Measurements from ENCODE around the gene MTMR3. TPM values are rescaled to one million over a fixed set of nuclear protein-coding genes. Genes with fewer than 3 reads are reported as not detected.
A peak's percentile ranks its signal among the peaks of the same experiment; 100 is the strongest.

The MTMR3 gene
- polyA plus RNA-seq, 5 donors, result 35.2 to 47.1 (median 42.1) TPM

DNA sequence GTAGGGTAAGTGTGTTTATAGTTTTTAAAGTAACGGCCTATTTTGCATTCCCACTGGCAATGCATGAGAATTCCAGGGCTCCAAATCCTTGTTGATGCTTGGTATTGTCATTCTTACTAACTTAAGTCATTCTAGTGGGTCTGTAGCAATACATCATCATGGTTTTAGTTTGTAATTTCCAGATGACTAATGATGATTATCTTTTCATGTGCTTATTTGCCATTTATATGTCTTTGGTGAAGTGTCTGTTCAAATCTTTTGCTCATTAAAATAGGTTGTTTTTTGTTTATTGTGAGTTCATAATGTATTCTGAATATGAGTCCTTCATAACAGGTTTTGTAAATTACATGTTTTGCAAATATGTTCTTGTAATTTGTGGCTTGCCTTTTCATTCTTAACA is 31.2 kb downstream of the MTMR3 start:
- no peak for DNase-seq

- no peak for DNase-seq
Measured at GRCh38 chr22:29914991-29915533, 32.1 kb downstream of the MTMR3 start.

- DNase-seq, result no peak
Measured at GRCh38 chr22:29916007-29916544, 33.1 kb downstream of the MTMR3 start.

DNA sequence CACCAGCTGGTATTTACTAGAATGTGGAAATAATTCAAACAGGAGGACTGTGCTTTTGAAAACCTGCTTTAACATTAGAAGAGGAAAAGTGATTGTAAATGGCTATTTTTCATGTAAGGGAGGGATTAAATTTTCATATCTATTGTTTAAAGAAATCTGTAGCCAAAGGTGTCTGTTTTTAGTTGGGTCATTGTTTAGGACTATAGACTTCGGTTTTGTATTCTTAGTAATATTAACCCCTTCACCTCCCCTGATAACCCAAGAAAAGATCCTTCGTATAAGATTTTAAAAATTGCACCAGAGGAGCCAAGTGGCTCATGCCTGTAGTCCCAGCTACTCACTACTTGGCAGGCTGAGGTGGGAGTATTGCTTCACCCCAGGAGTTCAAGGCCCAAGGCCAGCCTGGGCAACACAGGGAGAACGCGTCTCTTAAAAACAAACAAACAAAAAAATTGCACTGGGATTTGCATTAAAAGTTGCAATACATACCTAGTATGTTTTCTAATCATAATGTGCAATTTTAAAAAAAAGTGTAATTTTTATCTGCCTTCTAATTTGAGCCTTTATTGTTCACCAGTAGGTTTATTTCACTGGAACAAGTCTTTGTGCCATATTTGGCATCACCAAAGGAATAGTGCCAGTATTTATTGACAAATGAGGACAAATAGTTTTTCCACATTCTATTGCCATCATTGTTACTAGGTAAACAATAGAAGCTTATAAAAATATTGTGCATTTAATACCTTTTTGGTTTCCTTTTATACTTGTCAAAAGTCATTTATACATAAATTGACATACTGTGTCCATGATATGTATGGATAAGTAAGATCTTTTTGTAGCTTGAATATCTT is 34.3 kb downstream of the MTMR3 start:
- no peak for DNase-seq

GRCh38 chr22:29925402-29925801 is 42.4 kb downstream of the MTMR3 start:
- DNase-seq, result no peak

DNA sequence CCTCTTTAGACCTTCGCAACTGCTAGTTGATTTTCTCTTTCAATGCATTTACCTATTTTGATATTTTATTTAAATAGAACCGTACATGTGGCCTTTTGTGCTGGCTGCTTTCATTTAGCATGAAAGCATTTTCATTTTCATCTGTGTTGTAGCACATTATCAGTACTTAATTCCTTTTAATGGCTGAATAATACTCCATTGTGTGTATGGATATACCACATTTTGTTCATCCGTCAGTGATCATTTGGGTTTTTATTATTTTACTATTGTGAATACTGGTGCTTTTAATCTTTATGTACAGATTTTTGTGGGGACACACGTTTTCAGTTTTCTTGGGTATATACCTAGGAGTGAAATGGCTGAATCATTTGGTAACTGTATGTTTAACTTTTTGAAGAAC is 43.1 kb downstream of the MTMR3 start:
- DNase-seq, result no peak

DNA sequence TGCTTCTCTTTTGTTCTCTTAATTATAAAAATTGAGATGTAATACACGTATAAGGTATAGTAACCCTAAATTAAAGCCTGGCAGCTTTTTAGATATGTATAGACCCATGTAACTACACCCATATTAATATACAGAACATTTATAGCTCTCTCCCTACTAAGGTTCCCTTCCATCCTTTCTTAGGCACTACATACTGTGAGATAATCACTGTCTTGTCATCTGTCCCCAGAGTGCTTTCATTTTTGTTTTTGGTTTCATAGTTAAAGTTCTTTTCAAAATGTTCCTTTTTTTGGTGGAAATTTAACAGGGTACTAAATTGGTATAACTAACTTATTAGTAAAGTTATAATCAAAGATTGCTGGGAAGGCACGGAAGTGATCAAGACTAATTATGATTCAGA is 49.2 kb downstream of the MTMR3 start:
- no peak for DNase-seq

DNA sequence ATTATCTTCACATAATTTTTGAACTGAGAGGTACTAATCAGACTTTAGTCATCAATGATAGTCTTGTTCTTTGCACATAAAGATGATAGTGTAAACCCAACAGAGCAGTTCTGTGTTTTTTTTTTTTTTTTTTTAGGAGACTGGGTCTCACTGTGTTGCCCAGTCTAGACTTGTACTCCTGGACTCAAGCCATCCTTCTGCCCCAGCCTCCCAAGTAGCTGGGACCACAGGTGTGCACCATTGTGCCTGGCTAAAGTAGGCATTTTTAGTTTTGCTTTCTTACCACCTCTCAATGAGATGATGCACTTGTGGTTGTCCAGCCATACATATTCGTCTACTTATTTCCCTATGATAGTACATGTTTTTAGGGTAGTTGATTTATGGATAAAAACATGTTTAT is 50.6 kb downstream of the MTMR3 start:
- DNase-seq, result no peak

GRCh38 chr22:29934596-29934995 is 51.6 kb downstream of the MTMR3 start:
- no peak for DNase-seq

GRCh38 chr22:29936186-29936585 is 53.2 kb downstream of the MTMR3 start:
- DNase-seq, result no peak

- no peak for DNase-seq
Measured at GRCh38 chr22:29937940-29938693, 55.1 kb downstream of the MTMR3 start.

DNA sequence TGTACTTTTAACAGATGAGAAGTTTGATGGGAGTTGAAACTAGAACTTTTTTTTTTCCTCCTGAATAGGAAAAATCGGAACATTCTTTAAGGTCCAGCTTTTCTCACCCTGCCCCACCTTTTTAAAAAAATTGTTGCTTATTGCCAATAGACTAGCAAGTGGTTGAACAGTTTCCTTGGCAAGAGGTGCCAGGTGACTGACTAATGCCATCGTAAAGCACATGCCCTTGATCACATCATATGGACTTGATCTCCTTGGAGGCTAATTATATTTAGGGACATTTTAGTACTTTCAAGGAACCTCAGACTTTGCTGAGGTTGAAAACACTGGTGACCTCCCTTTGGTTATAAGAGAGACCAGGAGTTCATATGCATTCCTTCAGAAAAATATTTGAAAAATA is 57.6 kb downstream of the MTMR3 start:
- no peak for DNase-seq

GRCh38 chr22:29944339-29944738 is 61.4 kb downstream of the MTMR3 start:
- no peak for DNase-seq

- no peak for DNase-seq
Measured at GRCh38 chr22:29945435-29945834, 62.5 kb downstream of the MTMR3 start.

GRCh38 chr22:29946220-29946619 is 63.2 kb downstream of the MTMR3 start:
- no peak for DNase-seq

DNA sequence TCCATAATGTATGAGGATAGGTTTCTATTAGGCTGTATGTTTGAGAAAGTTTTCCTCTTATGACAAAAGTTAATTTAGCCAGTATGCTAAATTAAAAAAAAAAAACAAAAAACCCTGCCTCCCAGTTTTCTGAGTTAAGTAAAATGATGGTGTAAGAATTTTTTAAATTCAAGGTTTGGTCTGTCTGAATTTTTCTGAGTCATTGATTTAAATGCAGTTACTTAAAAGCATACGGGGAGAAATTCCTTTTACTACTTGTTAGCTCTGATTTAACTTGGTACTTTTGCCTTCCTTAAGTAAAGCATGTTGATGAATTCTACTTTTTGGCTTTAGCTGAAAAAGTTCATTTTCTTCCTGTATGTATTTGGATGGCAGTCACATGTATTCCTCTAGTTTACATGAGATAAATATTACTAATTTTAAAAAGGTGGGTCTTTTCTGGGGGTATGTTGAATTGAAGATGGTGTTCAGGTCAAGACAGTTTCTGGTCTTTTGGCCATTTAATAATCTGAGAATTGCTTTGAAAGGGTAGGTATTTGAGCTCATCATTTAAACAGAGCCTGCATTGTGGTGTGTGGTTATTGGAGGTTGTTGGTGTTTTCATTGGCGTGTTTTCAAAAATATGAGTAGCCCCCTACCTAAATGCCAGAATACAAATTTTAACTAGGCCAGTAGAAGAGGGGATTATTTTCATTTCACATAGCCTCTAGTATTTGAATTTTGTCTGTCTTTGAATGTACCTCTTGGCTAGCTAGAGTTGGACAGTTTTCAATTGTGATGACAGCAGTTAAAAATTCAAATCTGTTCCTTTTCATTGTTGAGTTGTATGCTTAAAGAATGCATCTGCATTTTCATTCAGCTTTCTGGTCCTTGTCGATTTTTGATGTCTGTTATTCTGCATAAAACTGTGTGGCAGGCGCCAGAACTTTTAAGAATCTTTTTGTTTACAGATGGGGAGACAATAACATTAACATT is 64.7 kb downstream of the MTMR3 start:
- peak; percentile 2 to 7 for DNase-seq

DNA sequence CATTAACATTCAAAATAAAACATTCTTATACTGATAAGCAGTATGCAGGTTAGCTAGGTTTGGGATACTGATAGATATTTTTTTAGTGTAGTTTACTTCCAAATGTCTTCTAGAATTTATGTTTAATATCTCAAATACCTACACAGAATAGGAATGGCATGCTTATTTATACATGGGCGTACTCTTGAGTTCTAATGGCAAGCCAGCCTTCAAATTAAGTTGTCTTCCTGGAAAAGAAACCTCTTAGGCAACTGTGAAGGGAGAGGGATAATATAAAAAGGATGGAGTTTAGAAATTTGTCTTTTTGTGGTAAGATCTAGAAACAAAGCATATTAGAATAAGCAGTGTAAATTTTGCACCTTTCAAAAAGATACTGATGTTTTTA is 65.4 kb downstream of the MTMR3 start:
- DNase-seq, result no peak

DNA sequence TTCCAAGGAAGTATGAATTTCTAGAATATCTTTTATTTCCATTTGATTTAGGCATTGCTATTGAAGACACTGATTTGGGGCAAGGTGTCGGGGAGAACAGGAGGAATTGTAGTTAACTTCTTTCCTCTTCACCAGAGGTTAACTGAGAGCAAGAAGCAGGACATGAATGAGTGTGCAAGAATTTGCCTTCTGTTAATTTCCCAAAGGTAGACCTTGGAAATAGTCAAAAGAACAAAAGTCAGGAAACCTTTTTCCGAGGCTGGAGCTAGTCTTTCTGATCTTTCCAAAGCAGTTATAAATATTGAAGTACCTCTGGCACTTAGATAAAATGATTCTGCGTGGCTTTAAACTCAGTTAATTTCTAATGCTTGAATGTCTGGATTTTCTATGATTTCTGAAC is 66.9 kb downstream of the MTMR3 start:
- no peak for DNase-seq

GRCh38 chr22:29951791-29952413 is 68.9 kb downstream of the MTMR3 start:
- no peak for DNase-seq

DNA sequence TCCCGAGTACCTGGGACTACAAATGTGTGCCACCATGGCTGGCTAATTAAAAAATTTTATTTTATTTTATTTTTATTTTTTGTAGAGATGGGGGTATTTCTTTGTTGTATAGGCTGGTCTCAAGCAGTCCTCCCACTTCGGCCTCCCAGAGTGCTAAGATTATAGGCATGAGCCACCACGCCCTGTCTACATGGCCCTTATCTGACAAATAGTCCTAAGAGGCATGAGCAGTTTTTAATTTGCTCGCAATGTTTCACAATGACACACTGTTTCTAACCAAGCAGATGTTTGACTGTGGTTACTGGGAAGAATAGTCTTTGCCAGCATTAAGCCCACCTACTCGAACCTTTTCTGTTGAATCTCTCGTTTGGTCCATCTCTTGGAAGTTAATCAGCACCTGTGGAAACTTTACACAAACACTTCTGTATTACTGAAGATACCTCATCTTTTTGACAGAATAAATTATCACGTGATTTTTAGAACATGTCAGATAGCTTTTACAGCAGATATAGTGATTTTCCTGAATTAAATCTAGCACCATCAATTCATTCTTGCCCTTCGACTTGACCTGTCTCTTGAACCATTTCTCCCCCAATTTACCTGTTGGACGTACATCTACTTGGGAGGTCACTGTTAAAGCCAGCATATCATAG is 71.4 kb downstream of the MTMR3 start:
- no peak for DNase-seq
